HL-60 (cell line): ENCODE data around the gene PES1.

ENCODE experiments used
- CTCF ChIP-seq: IDR thresholded peaks from one replicate; pipeline ENCODE4 v1.5.1; 2011; ENCODE audit warnings: low read length, control low read depth, inconsistent platforms; ENCODE audit not compliant: insufficient read depth
- GABPA ChIP-seq: IDR thresholded peaks from 2 replicates; pipeline ENCODE4 v1.6.1; 2012; ENCODE audit warnings: low read depth
- POLR2AphosphoS5 ChIP-seq: IDR thresholded peaks from 2 replicates; pipeline ENCODE4 v1.6.1; 2012; ENCODE audit warnings: low read depth
- REST ChIP-seq: IDR thresholded peaks from 2 replicates; pipeline ENCODE4 v1.6.1; 2012; ENCODE audit warnings: low read depth; ENCODE audit not compliant: insufficient replicate concordance

GRCh38 chr22:30600921-30601320, 9.2 kb upstream of the PES1 start:
- TF ChIP-seq CTCF (no peak), REST (no peak), POLR2AphosphoS5 (no peak), GABPA (no peak)
